Panc1 (cell line): Measurements from ENCODE around the gene TAF6L. TPM values are rescaled to one million over a fixed set of nuclear protein-coding genes. Genes with fewer than 3 reads are reported as not detected.

Source experiments
- ATAC-seq: fragments of 200-7000 bp; cut with Tn5 transposase; 2 replicates; pipeline ENCODE4 v1.9.1; 2020; ENCODE audit warnings: mild to moderate bottlenecking, moderate library complexity
- BruUV-seq: library from RNA; stranded (reverse); fragments of 400-500 nt; replicated peaks from 2 replicates; lab custom pipeline; 2021; lab: Mats Ljungman, UMichigan
- CTCF ChIA-PET: fragments of 300-600 bp; sonication (Branson Sonifier 250); formaldehyde crosslinking; loops from one replicate; lab custom pipeline; 2022; ENCODE audit warnings: antibody characterized with exemption; lab: Charles Lee
- POLR2A ChIA-PET: fragments of 300-600 bp; sonication (Branson Sonifier 250); formaldehyde crosslinking; loops from one replicate; lab custom pipeline; 2022; ENCODE audit warnings: antibody characterized with exemption; lab: Charles Lee
- DNase-seq: peaks from one replicate; pipeline ENCODE4 v3.0.0-alpha.2; 2010; ENCODE audit warnings: low read depth, low spot score
- H3K27ac ChIP-seq: 2 replicates; pipeline ENCODE4 v1.5.1; 2011; ENCODE audit warnings: mild to moderate bottlenecking, low read length, inconsistent platforms
- H3K27me3 ChIP-seq: fragments of 200-500 bp; sonication (Bioruptor generic); 2 replicates; pipeline ENCODE4 v1.6.0; 2014; ENCODE audit warnings: low read length, inconsistent platforms; ENCODE audit not compliant: control insufficient read depth, insufficient read depth
- H3K36me3 ChIP-seq: fragments of 200-500 bp; sonication (Bioruptor generic); 2 replicates; pipeline ENCODE4 v1.5.1; 2014; ENCODE audit warnings: inconsistent platforms, mild to moderate bottlenecking, low read length, moderate library complexity; ENCODE audit not compliant: control insufficient read depth, insufficient read depth
- H3K4me1 ChIP-seq: 2 replicates; pipeline ENCODE4 v1.5.1; 2011; ENCODE audit warnings: inconsistent platforms, mild to moderate bottlenecking, low read length, moderate library complexity; ENCODE audit not compliant: control insufficient read depth, insufficient read depth
- H3K4me3 ChIP-seq, 2 experiments: 2 replicates each; pipeline ENCODE4 v1.5.1; 2011 to 2012; ENCODE audit warnings: low read depth in 2 of 2, low read length in 2 of 2, mild to moderate bottlenecking in 2 of 2, inconsistent platforms in 1 of 2, moderate library complexity in 1 of 2
- H3K9me3 ChIP-seq: fragments of 200-500 bp; sonication (Bioruptor generic); 2 replicates; pipeline ENCODE4 v1.5.1; 2014; ENCODE audit warnings: low read depth, mild to moderate bottlenecking, inconsistent platforms, low read length, moderate library complexity; ENCODE audit not compliant: control insufficient read depth, insufficient read depth
- CTCF ChIP-seq: fragments of 450-650 bp; IDR thresholded peaks from 2 replicates; pipeline ENCODE4 v1.5.1; 2017; ENCODE audit warnings: mild to moderate bottlenecking
- POLR2AphosphoS5 ChIP-seq: IDR thresholded peaks from 2 replicates; pipeline ENCODE4 v1.6.1; 2012; ENCODE audit warnings: mild to moderate bottlenecking, low read depth, low read length, moderate library complexity
- REST ChIP-seq, 2 experiments: IDR thresholded peaks; 2 replicates each; pipeline ENCODE4 v1.6.1; 2011 to 2012; ENCODE audit warnings: low read depth in 2 of 2, control low read depth in 1 of 2, low read length in 1 of 2, mild to moderate bottlenecking in 1 of 2, moderate library complexity in 1 of 2; ENCODE audit not compliant: insufficient read depth in 1 of 2
- SIN3A ChIP-seq: IDR thresholded peaks from 2 replicates; pipeline ENCODE4 v1.6.1; 2012; ENCODE audit warnings: low read depth, mild to moderate bottlenecking, low read length, moderate library complexity, borderline replicate concordance; ENCODE audit not compliant: insufficient read depth
- TCF7L2 ChIP-seq: IDR thresholded peaks from 2 replicates; pipeline ENCODE4 v1.6.1; 2011; ENCODE audit warnings: mild to moderate bottlenecking, low read depth, low read length, inconsistent platforms
- in situ Hi-C: cut with HindIII; loops from 2 replicates; pipeline ENCODE4 v1.10.0; 2016; ENCODE audit warnings: low sequenced_read_pairs, low pct_unique_long_range_greater_than_20kb
- intact Hi-C: fragments of 100-400 bp; cut with micrococcal nuclease; formaldehyde crosslinking; loops from one replicate; pipeline ENCODE4 v1.10.0; 2022; ENCODE audit not compliant: unreplicated experiment
- total RNA-seq: library from RNA; stranded (reverse); gene quantifications from one replicate; pipeline ENCODE4 v1.2.1, GENCODE V29; 2021; ENCODE audit not compliant: unreplicated experiment

The TAF6L gene
- total RNA-seq, 1 experiment from 2014 or later, result 32.6 TPM

- in situ Hi-C loops, result no loop called here
Measured at GRCh38 chr11:62786318-62787004, 15.3 kb downstream of the TAF6L start.

More at GRCh38 chr11:62786318-62787004, 15.3 kb downstream of the TAF6L start:
- peak overlapping the region; percentile 87 for H3K27ac ChIP-seq
- H3K9me3 ChIP-seq, result no peaks in the 10 kb centered on the region
- TF ChIP-seq POLR2AphosphoS5 (no peak), CTCF (peak; percentile 98), SIN3A (peak; percentile 19; the same call in 1 of the 2 replicates), TCF7L2 (no peak), REST (IDR thresholded peaks at IDR 0.05; ENCODE audit: insufficient read depth in 1 of 2, low read depth in 2 of 2, low read length in 1 of 2) (no peak)
- DNase-seq (no peak), ATAC-seq (peak; percentile 81)
- no TSS peak for BruUV-seq
- H3K4me3 ChIP-seq, result peak overlapping the region; percentile 86 to 98
- intact Hi-C loops, result loop anchor here (2.0 kb wide), 1 partner anchor 76 kb away; no protein-coding TSS in a partner anchor
- POLR2A ChIA-PET, result interaction anchor here (0.5 to 0.9 kb wide), 4 partner anchors 41 to 185 kb away, joined by 3 to 8 read pairs (median 4); partner anchors contain the start of gene MTA2
- CTCF ChIA-PET, result interaction anchor here (0.5 to 1.4 kb wide), 7 partner anchors 11 to 177 kb away, joined by 3 to 7 read pairs (median 3); partner anchors contain the start of gene TAF6L
- H3K36me3 ChIP-seq, result peaks cover 3% of the 10 kb centered on the region
- H3K4me1 ChIP-seq, result peaks cover 30% of the 10 kb centered on the region
- H3K27me3 ChIP-seq, result no peaks in the 10 kb centered on the region
